ENCODE measurements around the gene NFKBIE.

Gene NFKBIE

DNA sequence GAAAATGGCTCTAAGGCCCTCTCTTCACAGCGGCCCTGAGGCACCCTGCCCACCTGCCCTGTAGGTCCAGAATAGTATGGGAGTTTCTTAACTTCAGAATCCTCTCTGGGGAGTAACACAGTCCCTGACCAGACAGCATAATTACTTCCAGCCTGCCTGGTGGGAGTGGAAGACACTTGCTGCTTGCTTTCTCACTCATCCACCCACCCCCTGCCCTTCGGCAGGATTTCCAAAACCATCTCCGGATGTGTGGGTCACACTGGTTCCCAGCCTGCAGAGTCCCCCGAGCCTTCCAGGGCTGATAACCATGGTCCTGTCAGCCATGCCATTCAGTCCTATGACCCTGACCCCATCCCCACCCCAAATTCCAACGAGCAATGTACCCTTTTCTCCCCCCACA, 36.5 kb downstream of the NFKBIE start:
- Histone ChIP-seq H3K36me3 (peaks cover 67% of the 10 kb centered on the region), H4K20me1 (peaks cover 45% of the 10 kb centered on the region), H3K4me2 (no peak overlapping the region), H3K4me1 (peaks cover 50% of the 10 kb centered on the region), H3K9me3 (no peaks in the 10 kb centered on the region), H3K9ac (no peak overlapping the region), H3K27ac (no peak overlapping the region), H3K27me3 (no peaks in the 10 kb centered on the region), H3K4me3 (no peak overlapping the region)
- no peak for TF ChIP-seq Cebpa-rat (IDR thresholded peaks at IDR 0.05)

GRCh38 chr6:44228433-44228832, 36.9 kb downstream of the NFKBIE start:
- TF ChIP-seq Cebpa-rat (IDR thresholded peaks at IDR 0.05): no peak
- no peak overlapping the region for H3K27ac ChIP-seq
- no peak overlapping the region for H3K4me2 ChIP-seq
- H3K36me3 ChIP-seq: peaks cover 63% of the 10 kb centered on the region
- H3K27me3 ChIP-seq: no peaks in the 10 kb centered on the region
- H3K4me3 ChIP-seq: no peak overlapping the region
- peaks cover 46% of the 10 kb centered on the region for H3K4me1 ChIP-seq
- no peak overlapping the region for H3K9ac ChIP-seq
- no peaks in the 10 kb centered on the region for H3K9me3 ChIP-seq
- H4K20me1 ChIP-seq: peaks cover 45% of the 10 kb centered on the region

GRCh38 chr6:44228031-44228430, 37.3 kb downstream of the NFKBIE start:
- no peak for TF ChIP-seq Cebpa-rat (IDR thresholded peaks at IDR 0.05)
- Histone ChIP-seq H3K27ac (no peak overlapping the region), H3K4me1 (peaks cover 44% of the 10 kb centered on the region)

DNA sequence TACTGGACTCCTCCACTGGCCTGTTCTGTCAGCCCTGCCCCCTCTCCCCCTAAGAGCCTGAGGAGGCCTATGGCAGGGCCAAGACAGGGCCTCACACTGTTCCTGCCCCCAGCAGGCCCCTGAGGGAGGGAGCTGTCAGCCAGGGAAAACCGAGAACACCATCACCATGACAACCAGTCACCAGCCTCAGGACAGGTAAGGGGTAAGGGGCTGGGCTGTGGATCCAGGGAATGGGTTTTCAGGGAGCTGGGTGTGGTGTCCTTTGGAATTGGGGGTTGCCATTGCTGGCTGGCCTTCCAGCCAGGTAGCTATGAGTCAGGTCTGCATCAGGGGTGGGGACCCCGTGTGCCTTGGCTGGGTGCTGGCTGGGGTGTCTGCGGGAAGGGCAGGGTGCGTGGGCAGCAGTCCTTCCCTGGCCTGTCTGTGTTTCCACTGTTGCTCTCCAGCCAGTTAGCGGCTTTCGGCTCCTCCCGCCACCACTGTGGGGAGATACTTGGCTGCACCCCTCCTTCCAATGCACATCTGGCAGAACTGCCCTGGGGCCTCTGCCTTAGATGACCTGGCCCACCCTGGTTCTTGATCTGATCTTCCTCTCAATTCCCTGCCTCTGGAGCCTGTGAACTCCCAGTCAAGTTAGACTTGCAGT, 38.1 kb downstream of the NFKBIE start:
- Histone ChIP-seq H3K4me1 (peaks cover 46% of the 10 kb centered on the region), H3K27me3 (no peaks in the 10 kb centered on the region), H3K27ac (peak overlapping the region; percentile 59; the same call in 1 of the 2 replicates), H4K20me1 (peaks cover 45% of the 10 kb centered on the region), H3K4me3 (no peak overlapping the region), H3K4me2 (peak overlapping the region; percentile 81), H3K9ac (peak overlapping the region; percentile 33), H3K9me3 (no peaks in the 10 kb centered on the region), H3K36me3 (peaks cover 51% of the 10 kb centered on the region)
- TF ChIP-seq Cebpa-rat (IDR thresholded peaks at IDR 0.05): no peak

More at GRCh38 chr6:44228031-44228430, 37.3 kb downstream of the NFKBIE start:
- Histone ChIP-seq H3K27me3 (no peaks in the 10 kb centered on the region), H3K4me3 (no peak overlapping the region), H4K20me1 (peaks cover 45% of the 10 kb centered on the region), H3K4me2 (no peak overlapping the region), H3K36me3 (peaks cover 59% of the 10 kb centered on the region), H3K9ac (no peak overlapping the region), H3K9me3 (no peaks in the 10 kb centered on the region)

GRCh38 chr6:44226368-44227147, 38.8 kb downstream of the NFKBIE start:
- no peaks in the 10 kb centered on the region for H3K9me3 ChIP-seq
- peak overlapping the region; percentile 33 for H3K9ac ChIP-seq
- peaks cover 44% of the 10 kb centered on the region for H3K36me3 ChIP-seq
- peaks cover 51% of the 10 kb centered on the region for H3K4me1 ChIP-seq
- TF ChIP-seq Cebpa-rat (IDR thresholded peaks at IDR 0.05): no peak
- no peak overlapping the region for H3K4me3 ChIP-seq
- H3K4me2 ChIP-seq: peak overlapping the region; percentile 81
- H3K27ac ChIP-seq: peak overlapping the region; percentile 59; the same call in 1 of the 2 replicates
- H4K20me1 ChIP-seq: peaks cover 45% of the 10 kb centered on the region
- H3K27me3 ChIP-seq: no peaks in the 10 kb centered on the region

DNA sequence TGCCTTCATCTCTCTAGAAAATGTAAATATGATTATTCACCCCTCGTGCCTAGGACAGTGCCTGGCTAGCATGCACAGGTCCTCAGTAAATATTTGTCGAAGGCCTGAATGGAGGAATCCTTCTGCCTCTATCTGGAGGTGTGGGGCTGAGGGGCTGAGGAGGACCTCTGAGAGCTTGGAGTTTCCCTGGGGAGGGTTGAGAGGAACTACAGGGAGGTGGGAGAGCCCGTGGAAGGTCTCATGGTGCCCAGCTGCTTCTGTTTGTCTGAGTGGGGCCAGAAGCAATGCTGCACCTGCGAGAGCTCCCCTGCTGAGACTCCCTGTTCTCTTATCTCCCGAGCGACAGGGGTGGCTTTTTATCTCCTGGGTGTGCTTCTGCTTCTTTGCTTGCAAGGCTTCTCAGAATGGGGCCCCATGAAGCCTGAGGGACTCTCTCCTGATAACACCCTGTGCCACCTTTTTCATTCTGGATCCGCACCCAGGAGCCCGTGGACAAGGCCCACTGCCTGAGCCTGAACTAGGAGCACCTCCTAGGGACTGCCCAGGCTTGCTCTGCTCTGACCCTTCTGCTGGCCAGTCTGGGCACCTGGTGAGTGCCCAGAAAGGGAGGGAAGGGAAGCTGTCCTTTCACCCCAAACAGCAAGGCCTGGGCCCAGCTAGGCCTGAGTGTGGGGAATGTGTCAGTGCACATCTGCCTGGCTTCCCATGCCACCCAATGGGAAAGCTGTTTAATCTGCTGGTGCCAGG, 39.6 kb downstream of the NFKBIE start:
- Histone ChIP-seq H3K9ac (peak overlapping the region; percentile 33; the same call in 1 of the 2 replicates), H3K36me3 (peaks cover 36% of the 10 kb centered on the region), H3K27ac (peak overlapping the region; percentile 59), H3K9me3 (no peaks in the 10 kb centered on the region), H3K4me2 (peak overlapping the region; percentile 81), H3K4me3 (0 out of 2 replicates have a peak overlapping the region, but pooled peaks have one; percentile 8), H4K20me1 (peaks cover 45% of the 10 kb centered on the region), H3K27me3 (no peaks in the 10 kb centered on the region), H3K4me1 (peaks cover 58% of the 10 kb centered on the region)
- no peak for TF ChIP-seq Cebpa-rat (IDR thresholded peaks at IDR 0.05)

DNA sequence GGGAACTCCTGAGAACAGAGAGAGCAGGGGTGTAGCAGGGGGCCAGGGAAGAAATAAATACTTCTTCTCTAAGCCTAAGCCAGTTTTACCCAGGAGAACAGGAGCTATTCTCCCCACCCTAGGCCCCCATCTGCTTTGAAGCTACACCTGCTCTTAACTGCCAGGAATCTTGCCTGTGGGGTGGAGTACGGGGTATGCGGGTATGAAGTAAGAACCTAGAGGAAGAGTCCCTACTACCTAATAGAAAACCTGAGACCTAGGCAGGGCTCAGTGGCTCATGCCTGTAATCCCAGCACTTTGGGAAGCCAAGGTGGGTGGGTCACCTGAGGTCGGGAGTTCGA, 40.4 kb downstream of the NFKBIE start:
- no peaks in the 10 kb centered on the region for H3K9me3 ChIP-seq
- H3K9ac ChIP-seq: peak overlapping the region; percentile 78; the same call in 1 of the 2 replicates
- no peaks in the 10 kb centered on the region for H3K27me3 ChIP-seq
- H3K4me2 ChIP-seq: peak overlapping the region; percentile 81
- H3K4me1 ChIP-seq: peaks cover 62% of the 10 kb centered on the region
- no peak for TF ChIP-seq Cebpa-rat (IDR thresholded peaks at IDR 0.05)
- H3K4me3 ChIP-seq: peak overlapping the region; percentile 73
- H3K36me3 ChIP-seq: peaks cover 28% of the 10 kb centered on the region
- peak overlapping the region; percentile 33; the same call in 1 of the 2 replicates for H3K27ac ChIP-seq
- peaks cover 45% of the 10 kb centered on the region for H4K20me1 ChIP-seq

DNA sequence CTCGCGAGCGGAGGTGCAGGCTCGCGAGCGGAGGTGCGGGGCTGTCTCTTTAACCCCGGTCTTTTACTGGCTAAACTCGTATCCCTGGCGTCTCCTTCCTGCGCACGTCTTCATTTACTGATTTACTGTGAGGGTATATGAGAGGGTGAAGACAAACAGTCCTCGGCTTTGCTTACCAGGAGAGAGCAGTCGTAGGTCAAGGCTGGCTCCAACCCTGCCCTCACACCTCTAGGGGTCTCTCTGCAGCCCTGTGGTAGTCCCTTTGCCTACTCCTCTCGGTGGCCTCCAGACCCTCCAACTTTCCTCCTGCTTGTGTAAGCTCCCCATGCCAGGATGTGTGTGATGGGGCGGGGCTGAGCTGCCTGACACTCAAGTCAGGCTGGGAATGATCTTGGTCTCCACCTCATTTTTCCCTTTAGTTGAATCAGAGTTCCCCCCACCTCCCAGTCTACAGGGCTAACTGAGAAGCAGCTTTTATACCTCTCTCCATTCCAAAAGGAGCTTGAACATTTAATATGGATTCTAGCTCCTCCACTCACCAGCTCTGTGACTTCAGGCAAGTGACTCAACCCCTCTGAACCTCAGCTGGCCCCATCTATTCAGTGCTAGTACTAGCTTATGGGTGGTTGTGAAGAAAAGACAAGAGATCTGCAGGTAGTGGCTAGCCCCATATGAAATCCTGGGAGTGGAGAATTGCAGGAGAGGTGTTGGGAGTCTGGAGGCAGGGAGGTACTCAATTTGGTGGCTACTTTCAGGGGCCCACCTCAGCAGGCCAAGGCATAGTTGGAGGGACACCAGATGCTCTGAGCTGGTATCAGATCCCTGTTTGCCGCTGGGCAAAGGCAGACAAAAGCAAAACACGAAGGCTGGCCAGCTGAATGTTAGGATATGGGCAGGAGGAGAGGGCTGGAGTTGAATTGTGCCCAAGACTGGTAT, 41.1 kb downstream of the NFKBIE start:
- H3K27me3 ChIP-seq: no peaks in the 10 kb centered on the region
- TF ChIP-seq Cebpa-rat (IDR thresholded peaks at IDR 0.05): no peak
- H3K4me1 ChIP-seq: peaks cover 67% of the 10 kb centered on the region
- no peaks in the 10 kb centered on the region for H3K9me3 ChIP-seq
- H3K36me3 ChIP-seq: peaks cover 21% of the 10 kb centered on the region
- H4K20me1 ChIP-seq: peaks cover 45% of the 10 kb centered on the region
- peak overlapping the region; percentile 33 for H3K27ac ChIP-seq
- peak overlapping the region; percentile 73 for H3K4me3 ChIP-seq
- peak overlapping the region; percentile 78 for H3K9ac ChIP-seq
- H3K4me2 ChIP-seq: peak overlapping the region; percentile 81
